HepG2 (cell line): Measurements from ENCODE around the gene PDZD7. TPM values are rescaled to one million over a fixed set of nuclear protein-coding genes. Genes with fewer than 3 reads are reported as not detected.

Source experiments
- ARNT2 ChIP-seq: sonication (generic); formaldehyde crosslinking; IDR thresholded peaks from 2 replicates; pipeline ENCODE4 v1.8.0; 2022; ENCODE audit warnings: mild to moderate bottlenecking, low read depth, missing genetic modification reagents, moderate library complexity
- BRF2 ChIP-seq: sonication (generic); formaldehyde crosslinking; IDR thresholded peaks from 2 replicates; pipeline ENCODE4 v1.8.1; 2022; ENCODE audit warnings: mild to moderate bottlenecking, missing genetic modification reagents
- CEBPG ChIP-seq: IDR thresholded peaks from 2 replicates; pipeline ENCODE4 v1.6.1; 2016
- CHD2 ChIP-seq: IDR thresholded peaks from 2 replicates; pipeline ENCODE4 v1.6.1; 2011; ENCODE audit warnings: low read depth, low read length, improper control_type of control experiment
- HNF4G ChIP-seq, 2 experiments: sonication (generic) in 1 of 2; formaldehyde crosslinking in 1 of 2; IDR thresholded peaks; 2 replicates each; pipeline versions ENCODE4 v1.4.0 to v1.6.1; 2011 to 2020; ENCODE audit warnings: borderline replicate concordance in 2 of 2, low read depth in 2 of 2, mild to moderate bottlenecking in 2 of 2, low read length in 1 of 2, missing genetic modification reagents in 1 of 2, moderate library complexity in 1 of 2
- MAFF ChIP-seq: IDR thresholded peaks from 2 replicates; pipeline ENCODE4 v1.6.1; 2011; ENCODE audit warnings: low read depth, low read length, improper control_type of control experiment
- NONO ChIP-seq, 2 experiments: fragments of 450-650 bp in 1 of 2; sonication (generic) in 1 of 2; formaldehyde crosslinking in 1 of 2; IDR thresholded peaks in 1 of 2; conservative IDR thresholded peaks in 1 of 2; 2 replicates each; pipeline versions ENCODE4 v1.6.1 to v1.8.0; 2017 to 2022; ENCODE audit warnings: mild to moderate bottlenecking in 1 of 2, missing genetic modification reagents in 1 of 2, moderate library complexity in 1 of 2
- RARA ChIP-seq: IDR thresholded peaks from 2 replicates; pipeline ENCODE4 v1.6.1; 2016; ENCODE audit warnings: missing genetic modification reagents, missing compliant biosample characterization
- TMF1 ChIP-seq: sonication (generic); formaldehyde crosslinking; IDR thresholded peaks from 2 replicates; pipeline ENCODE4 v1.8.1; 2022; ENCODE audit warnings: low read depth, missing genetic modification reagents
- ZC3H13 ChIP-seq: sonication (generic); formaldehyde crosslinking; IDR thresholded peaks from 2 replicates; pipeline ENCODE4 v1.8.1; 2023; ENCODE audit warnings: mild to moderate bottlenecking, missing genetic modification reagents, moderate library complexity
- ZNF329 ChIP-seq: sonication (generic); formaldehyde crosslinking; IDR thresholded peaks from 2 replicates; pipeline ENCODE4 v1.9.0; 2021; ENCODE audit warnings: low read depth, mild to moderate bottlenecking, missing genetic modification reagents
- ZNF546 ChIP-seq: sonication (generic); formaldehyde crosslinking; conservative IDR thresholded peaks from 2 replicates; pipeline ENCODE4 v1.8.1; 2023; ENCODE audit warnings: mild to moderate bottlenecking, missing genetic modification reagents
- ZNF574 ChIP-seq: sonication (generic); formaldehyde crosslinking; IDR thresholded peaks from 2 replicates; pipeline ENCODE4 v1.4.0; 2020; ENCODE audit warnings: missing genetic modification reagents
- ZNF776 ChIP-seq: sonication (generic); formaldehyde crosslinking; IDR thresholded peaks from 2 replicates; pipeline ENCODE4 v1.4.0; 2020; ENCODE audit warnings: mild to moderate bottlenecking, missing genetic modification reagents
- polyA plus RNA-seq, 8 experiments: library from polyadenylated mRNA; depleted of rRNA in 3 of 8; stranded (reverse) in 7 of 8; unstranded in 1 of 8; fragments of >200 nt; fragmentation: Illumina TruSeq in 4 of 8; extraction: Trizol in 4 of 8; gene quantifications; 2 replicates each; pipeline versions ENCODE4 v1.2.1 to v1.2.3, GENCODE V29; 2011 to 2016; ENCODE audit warnings: low read depth in 4 of 8, missing spikeins in 1 of 8, mixed read lengths in 1 of 8; ENCODE audit not compliant: insufficient read depth in 1 of 8
- total RNA-seq, 5 experiments: library from RNA; depleted of rRNA; stranded (reverse); fragments of >200 nt; fragmentation: Illumina TruSeq; extraction: Trizol; gene quantifications; 2 replicates each; pipeline ENCODE4 v1.2.3, GENCODE V29; 2016; ENCODE audit warnings: low read depth in 1 of 5
- TF ChIP-seq, protein P1 (sequence below): IDR thresholded peaks from 2 replicates; pipeline ENCODE4 v1.6.1; 2016

Gene PDZD7
- total and polyA plus RNA-seq, 2 of the 13 experiments (the other 11 are each of a cell fraction or from before 2014, with no cell fraction given), result 0.58 to 0.73 TPM

- TF ChIP-seq ZNF574 (CRISPR knock-in tag), result peak; percentile 90
- peak; percentile 49 for TF ChIP-seq RARA (CRISPR knock-in tag)
- TF ChIP-seq ZNF546, result peak; percentile 72
- peak; percentile 61; the same call in 1 of the 2 replicates for TF ChIP-seq TMF1 (CRISPR knock-in tag)
- peak; percentile 82; the same call in 1 of the 2 replicates for TF ChIP-seq ZNF329 (CRISPR knock-in tag)
- peak; percentile 33; the same call in 1 of the 2 replicates for TF ChIP-seq HNF4G (IDR thresholded peaks at IDR 0.05; ENCODE audit: borderline replicate concordance, low read depth, low read length)
- no peak for TF ChIP-seq HNF4G (CRISPR knock-in tag; IDR thresholded peaks at IDR 0.05; ENCODE audit: borderline replicate concordance, low read depth)
- peak; percentile 92 for TF ChIP-seq ZC3H13
- TF ChIP-seq, protein P1, sequence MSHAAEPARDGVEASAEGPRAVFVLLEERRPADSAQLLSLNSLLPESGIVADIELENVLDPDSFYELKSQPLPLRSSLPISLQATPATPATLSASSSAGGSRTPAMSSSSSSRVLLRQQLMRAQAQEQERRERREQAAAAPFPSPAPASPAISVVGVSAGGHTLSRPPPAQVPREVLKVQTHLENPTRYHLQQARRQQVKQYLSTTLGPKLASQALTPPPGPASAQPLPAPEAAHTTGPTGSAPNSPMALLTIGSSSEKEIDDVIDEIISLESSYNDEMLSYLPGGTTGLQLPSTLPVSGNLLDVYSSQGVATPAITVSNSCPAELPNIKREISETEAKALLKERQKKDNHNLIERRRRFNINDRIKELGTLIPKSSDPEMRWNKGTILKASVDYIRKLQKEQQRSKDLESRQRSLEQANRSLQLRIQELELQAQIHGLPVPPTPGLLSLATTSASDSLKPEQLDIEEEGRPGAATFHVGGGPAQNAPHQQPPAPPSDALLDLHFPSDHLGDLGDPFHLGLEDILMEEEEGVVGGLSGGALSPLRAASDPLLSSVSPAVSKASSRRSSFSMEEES (CRISPR knock-in tag), result peak; percentile 61; the same call in 1 of the 2 replicates
- TF ChIP-seq NONO (IDR thresholded peaks at IDR 0.05), result no peak
- TF ChIP-seq NONO (CRISPR knock-in tag; conservative IDR thresholded peaks at IDR 0.05), result peak; percentile 86
- no peak for TF ChIP-seq BRF2 (CRISPR knock-in tag)
- TF ChIP-seq CEBPG (CRISPR knock-in tag), result no peak; the same call in 1 of the 2 replicates
- TF ChIP-seq MAFF, result no peak
- peak; percentile 75; the same call in 1 of the 2 replicates for TF ChIP-seq ZNF776 (CRISPR knock-in tag)
- TF ChIP-seq CHD2, result peak; percentile 36; the same call in 1 of the 2 replicates
- peak; percentile 97 for TF ChIP-seq ARNT2 (CRISPR knock-in tag)
Measured at GRCh38 chr10:101062232-101063049, 31.5 kb upstream of the PDZD7 start (continued).
